Ishikawa (cell line): Measurements from ENCODE around the gene SELENOI.

Experiments used
- CEBPB ChIP-seq: IDR thresholded peaks from 2 replicates; pipeline ENCODE4 v1.6.1; 2012
- CREB1 ChIP-seq: IDR thresholded peaks from 2 replicates; pipeline ENCODE4 v1.6.1; 2012; ENCODE audit warnings: low read depth
- EGR1 ChIP-seq: IDR thresholded peaks from 2 replicates; pipeline ENCODE4 v1.6.1; 2012
- EP300 ChIP-seq: IDR thresholded peaks from 2 replicates; pipeline ENCODE4 v1.6.1; 2012; ENCODE audit warnings: borderline replicate concordance
- FOXM1 ChIP-seq: IDR thresholded peaks from 2 replicates; pipeline ENCODE4 v1.6.1; 2012; ENCODE audit warnings: low read depth, borderline replicate concordance
- NFIC ChIP-seq: IDR thresholded peaks from 2 replicates; pipeline ENCODE4 v1.6.1; 2012
- RAD21 ChIP-seq: IDR thresholded peaks from 2 replicates; pipeline ENCODE4 v1.6.1; 2012; ENCODE audit warnings: low read depth
- REST ChIP-seq: IDR thresholded peaks from 2 replicates; pipeline ENCODE4 v1.6.1; 2012; ENCODE audit warnings: low read depth, mild to moderate bottlenecking
- TAF1 ChIP-seq: IDR thresholded peaks from 2 replicates; pipeline ENCODE4 v1.6.1; 2012; ENCODE audit warnings: low read depth, mild to moderate bottlenecking
- TEAD4 ChIP-seq: IDR thresholded peaks from 2 replicates; pipeline ENCODE4 v1.6.1; 2012
- YY1 ChIP-seq: IDR thresholded peaks from 2 replicates; pipeline ENCODE4 v1.6.1; 2012; ENCODE audit warnings: low read depth
- TF ChIP-seq, protein P1 (sequence below): IDR thresholded peaks from 2 replicates; pipeline ENCODE4 v1.6.1; 2012
- TF ChIP-seq, protein P2 (sequence below): IDR thresholded peaks from 2 replicates; pipeline ENCODE4 v1.6.1; 2012

- no peak for TF ChIP-seq REST
- TF ChIP-seq EP300: no peak
- no peak for TF ChIP-seq NFIC
- no peak for TF ChIP-seq EGR1
- no peak for TF ChIP-seq YY1
- no peak for TF ChIP-seq FOXM1
- TF ChIP-seq CEBPB: no peak
- no peak for TF ChIP-seq TEAD4
- TF ChIP-seq RAD21: no peak
- no peak for TF ChIP-seq TAF1
- TF ChIP-seq, protein P1, sequence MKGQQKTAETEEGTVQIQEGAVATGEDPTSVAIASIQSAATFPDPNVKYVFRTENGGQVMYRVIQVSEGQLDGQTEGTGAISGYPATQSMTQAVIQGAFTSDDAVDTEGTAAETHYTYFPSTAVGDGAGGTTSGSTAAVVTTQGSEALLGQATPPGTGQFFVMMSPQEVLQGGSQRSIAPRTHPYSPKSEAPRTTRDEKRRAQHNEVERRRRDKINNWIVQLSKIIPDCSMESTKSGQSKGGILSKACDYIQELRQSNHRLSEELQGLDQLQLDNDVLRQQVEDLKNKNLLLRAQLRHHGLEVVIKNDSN: no peak
- TF ChIP-seq, protein P2, sequence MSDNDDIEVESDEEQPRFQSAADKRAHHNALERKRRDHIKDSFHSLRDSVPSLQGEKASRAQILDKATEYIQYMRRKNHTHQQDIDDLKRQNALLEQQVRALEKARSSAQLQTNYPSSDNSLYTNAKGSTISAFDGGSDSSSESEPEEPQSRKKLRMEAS: no peak
- TF ChIP-seq CREB1: no peak
Measured at GRCh38 chr2:26399771-26400376, 53.9 kb downstream of the SELENOI start.
